GM10248 (cell line): ENCODE results near the gene GRIK3.

ENCODE experiments used
- CTCF ChIA-PET: fragments of 300-600 bp; sonication (Branson Sonifier 250); formaldehyde crosslinking; extraction: SDS; loops from one replicate; lab custom pipeline; 2021; ENCODE audit warnings: antibody characterized with exemption; lab: Yijun Ruan, JAX
- POLR2A ChIA-PET: fragments of 350-650 bp; sonication (Branson Sonifier 250); formaldehyde crosslinking; extraction: SDS; loops from one replicate; lab custom pipeline; 2020; ENCODE audit warnings: antibody characterized with exemption; lab: Yijun Ruan, JAX
- DNase-seq: peaks from one replicate; pipeline ENCODE4 v3.0.0; 2012; ENCODE audit errors: extremely low spot score
- CTCF ChIP-seq: IDR thresholded peaks from 2 replicates; pipeline ENCODE4 v1.5.1; 2012; ENCODE audit warnings: mild to moderate bottlenecking, low read depth; ENCODE audit errors: extremely low read depth, missing control alignments, control extremely low read depth

The GRIK3 gene

GRCh38 chr1:36787312-36787913, 246.9 kb downstream of the GRIK3 start:
- DNase-seq, result no peak
- ChIA-PET CTCF (interaction anchor here (1.0 kb wide), 1 partner anchor 9 kb away, joined by 3 read pairs; no protein-coding TSS in a partner anchor), POLR2A (no interaction called here)
- no peak for TF ChIP-seq CTCF

GRCh38 chr1:36786425-36786824, 247.9 kb downstream of the GRIK3 start:
- ChIA-PET POLR2A (no interaction called here), CTCF (no interaction called here)
- DNase-seq, result no peak
- no peak for TF ChIP-seq CTCF

- no peak for TF ChIP-seq CTCF
- CTCF ChIA-PET, result no interaction called here
- no peak for DNase-seq
- POLR2A ChIA-PET, result no interaction called here
Measured at GRCh38 chr1:36784147-36784859, 250.0 kb downstream of the GRIK3 start.

GRCh38 chr1:36783475-36783874, 250.8 kb downstream of the GRIK3 start:
- ChIA-PET POLR2A (no interaction called here), CTCF (no interaction called here)
- TF ChIP-seq CTCF, result no peak
- no peak for DNase-seq

GRCh38 chr1:36782785-36783184, 251.5 kb downstream of the GRIK3 start:
- no peak for DNase-seq
- ChIA-PET CTCF (no interaction called here), POLR2A (no interaction called here)
- TF ChIP-seq CTCF, result no peak

- no peak for TF ChIP-seq CTCF
- POLR2A ChIA-PET, result no interaction called here
- DNase-seq, result no peak
- CTCF ChIA-PET, result no interaction called here
Measured at GRCh38 chr1:36782085-36782484, 252.2 kb downstream of the GRIK3 start.
